ENCODE data around the gene ST7.

ST7 gene

GRCh38 chr7:117071551-117071950, 118.2 kb downstream of the ST7 start:
- no peaks in the 10 kb centered on the region for H3K4me1 ChIP-seq
- no peak for DNase-seq (ENCODE audit: low spot score in 2 of 2)
- in situ Hi-C loops (cut with MboI; ENCODE audit: low sequenced_read_pairs): no loop called here

DNA sequence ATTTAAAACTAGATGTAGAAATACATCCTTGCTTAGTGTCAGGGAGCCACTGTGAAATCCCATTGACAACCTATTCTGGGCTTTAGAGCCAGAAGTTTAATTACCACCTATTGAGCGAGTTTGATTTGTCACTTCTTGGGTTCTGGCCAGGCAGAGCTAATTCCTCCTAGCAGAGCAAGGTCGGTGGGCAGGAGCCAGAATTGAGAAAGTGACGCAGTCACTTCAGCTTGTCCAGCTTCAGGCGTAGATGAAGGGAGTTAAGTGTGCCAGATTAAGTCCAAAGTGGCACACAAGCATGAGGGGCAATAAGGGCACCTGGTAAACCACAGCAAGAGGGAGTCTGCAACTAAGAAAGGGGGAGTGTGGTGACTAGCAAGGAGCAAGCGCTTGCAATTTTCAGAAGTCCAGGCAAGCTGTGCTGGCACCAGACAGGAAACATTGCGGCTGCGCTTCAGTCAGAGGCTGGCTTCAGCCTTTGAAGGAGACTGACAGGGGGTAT, 119.4 kb downstream of the ST7 start:
- in situ Hi-C loops (cut with MboI; ENCODE audit: low sequenced_read_pairs): no loop called here
- no peaks in the 10 kb centered on the region for H3K36me3 ChIP-seq (replicated peaks)
- no peaks in the 10 kb centered on the region for H3K9me3 ChIP-seq
- H3K4me3 ChIP-seq: no peak overlapping the region
- DNase-seq (ENCODE audit: low spot score in 2 of 2): no peak
- H3K4me1 ChIP-seq: no peaks in the 10 kb centered on the region
- H3K27me3 ChIP-seq (ENCODE audit: low read depth): no peaks in the 10 kb centered on the region

More at GRCh38 chr7:117071551-117071950, 118.2 kb downstream of the ST7 start:
- no peaks in the 10 kb centered on the region for H3K27me3 ChIP-seq (ENCODE audit: low read depth)
- no peaks in the 10 kb centered on the region for H3K36me3 ChIP-seq (replicated peaks)
- no peaks in the 10 kb centered on the region for H3K9me3 ChIP-seq
- H3K4me3 ChIP-seq: no peak overlapping the region

GRCh38 chr7:117074378-117074777, 121.1 kb downstream of the ST7 start:
- H3K27me3 ChIP-seq (ENCODE audit: low read depth): no peaks in the 10 kb centered on the region
- in situ Hi-C loops (cut with MboI; ENCODE audit: low sequenced_read_pairs): no loop called here
- H3K36me3 ChIP-seq (replicated peaks): no peaks in the 10 kb centered on the region
- DNase-seq (ENCODE audit: low spot score in 2 of 2): no peak
- no peak overlapping the region for H3K4me3 ChIP-seq
- no peaks in the 10 kb centered on the region for H3K4me1 ChIP-seq
- H3K9me3 ChIP-seq: no peaks in the 10 kb centered on the region

- Histone ChIP-seq H3K4me1 (no peaks in the 10 kb centered on the region), H3K27me3 (ENCODE audit: low read depth) (no peaks in the 10 kb centered on the region), H3K4me3 (no peak overlapping the region), H3K9me3 (no peaks in the 10 kb centered on the region), H3K36me3 (replicated peaks) (no peaks in the 10 kb centered on the region)
- in situ Hi-C loops (cut with MboI; ENCODE audit: low sequenced_read_pairs): no loop called here
- no peak for DNase-seq (ENCODE audit: low spot score in 2 of 2)
These were observed 122.6 kb downstream of the ST7 start for GRCh38 chr7:117075934-117076333.

GRCh38 chr7:117076426-117076943, 123.2 kb downstream of the ST7 start:
- in situ Hi-C loops (cut with MboI; ENCODE audit: low sequenced_read_pairs): no loop called here
- Histone ChIP-seq H3K4me3 (no peak overlapping the region), H3K27me3 (ENCODE audit: low read depth) (no peaks in the 10 kb centered on the region), H3K36me3 (replicated peaks) (no peaks in the 10 kb centered on the region), H3K4me1 (no peaks in the 10 kb centered on the region), H3K9me3 (no peaks in the 10 kb centered on the region)
- no peak for DNase-seq (ENCODE audit: low spot score in 2 of 2)

DNA sequence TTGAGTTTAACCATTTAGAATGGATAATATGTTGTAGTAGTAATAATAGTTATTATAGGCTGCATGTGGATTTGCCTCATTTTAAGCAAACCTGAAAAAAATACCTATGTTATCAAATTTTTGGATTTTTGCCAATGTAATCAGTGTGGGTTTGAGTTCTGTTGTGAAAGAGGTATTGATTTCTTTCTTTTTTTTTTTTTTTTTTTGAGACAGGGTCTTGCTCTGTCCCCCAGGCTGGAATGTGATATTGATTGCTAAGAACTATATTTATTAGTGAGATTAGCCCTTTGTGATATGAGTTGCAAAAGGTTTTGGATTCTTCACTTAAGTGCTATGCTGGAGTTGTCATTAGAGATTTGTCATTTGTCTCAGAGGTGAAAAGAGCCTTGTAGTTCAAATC, 124.4 kb downstream of the ST7 start:
- no peaks in the 10 kb centered on the region for H3K4me1 ChIP-seq
- H3K4me3 ChIP-seq: no peak overlapping the region
- in situ Hi-C loops (cut with MboI; ENCODE audit: low sequenced_read_pairs): no loop called here
- no peaks in the 10 kb centered on the region for H3K9me3 ChIP-seq
- no peaks in the 10 kb centered on the region for H3K27me3 ChIP-seq (ENCODE audit: low read depth)
- no peak for DNase-seq (ENCODE audit: low spot score in 2 of 2)
- H3K36me3 ChIP-seq (replicated peaks): no peaks in the 10 kb centered on the region

- Histone ChIP-seq H3K27me3 (ENCODE audit: low read depth) (no peaks in the 10 kb centered on the region), H3K4me3 (no peak overlapping the region), H3K4me1 (no peaks in the 10 kb centered on the region), H3K36me3 (replicated peaks) (no peaks in the 10 kb centered on the region), H3K9me3 (no peaks in the 10 kb centered on the region)
- DNase-seq (ENCODE audit: low spot score in 2 of 2): no peak
- in situ Hi-C loops (cut with MboI; ENCODE audit: low sequenced_read_pairs): no loop called here
These were observed 129.3 kb downstream of the ST7 start for GRCh38 chr7:117082647-117083046.

- H3K36me3 ChIP-seq (replicated peaks): no peaks in the 10 kb centered on the region
- no peaks in the 10 kb centered on the region for H3K27me3 ChIP-seq (ENCODE audit: low read depth)
- in situ Hi-C loops (cut with MboI; ENCODE audit: low sequenced_read_pairs): no loop called here
- no peak overlapping the region for H3K4me3 ChIP-seq
- DNase-seq (ENCODE audit: low spot score in 2 of 2): no peak
- no peaks in the 10 kb centered on the region for H3K9me3 ChIP-seq
- H3K4me1 ChIP-seq: no peaks in the 10 kb centered on the region
These were observed 130.3 kb downstream of the ST7 start for GRCh38 chr7:117083648-117084047.

- no peak for DNase-seq (ENCODE audit: low spot score in 2 of 2)
These were observed 131.0 kb downstream of the ST7 start for GRCh38 chr7:117084286-117084685.

GRCh38 chr7:117085275-117085674, 132.0 kb downstream of the ST7 start:
- Histone ChIP-seq H3K9me3 (no peaks in the 10 kb centered on the region), H3K27me3 (ENCODE audit: low read depth) (no peaks in the 10 kb centered on the region), H3K36me3 (replicated peaks) (no peaks in the 10 kb centered on the region)

More at GRCh38 chr7:117084286-117084685, 131.0 kb downstream of the ST7 start:
- Histone ChIP-seq H3K9me3 (no peaks in the 10 kb centered on the region), H3K4me1 (no peaks in the 10 kb centered on the region), H3K36me3 (replicated peaks) (no peaks in the 10 kb centered on the region), H3K4me3 (no peak overlapping the region), H3K27me3 (ENCODE audit: low read depth) (no peaks in the 10 kb centered on the region)
- in situ Hi-C loops (cut with MboI; ENCODE audit: low sequenced_read_pairs): no loop called here

DNA sequence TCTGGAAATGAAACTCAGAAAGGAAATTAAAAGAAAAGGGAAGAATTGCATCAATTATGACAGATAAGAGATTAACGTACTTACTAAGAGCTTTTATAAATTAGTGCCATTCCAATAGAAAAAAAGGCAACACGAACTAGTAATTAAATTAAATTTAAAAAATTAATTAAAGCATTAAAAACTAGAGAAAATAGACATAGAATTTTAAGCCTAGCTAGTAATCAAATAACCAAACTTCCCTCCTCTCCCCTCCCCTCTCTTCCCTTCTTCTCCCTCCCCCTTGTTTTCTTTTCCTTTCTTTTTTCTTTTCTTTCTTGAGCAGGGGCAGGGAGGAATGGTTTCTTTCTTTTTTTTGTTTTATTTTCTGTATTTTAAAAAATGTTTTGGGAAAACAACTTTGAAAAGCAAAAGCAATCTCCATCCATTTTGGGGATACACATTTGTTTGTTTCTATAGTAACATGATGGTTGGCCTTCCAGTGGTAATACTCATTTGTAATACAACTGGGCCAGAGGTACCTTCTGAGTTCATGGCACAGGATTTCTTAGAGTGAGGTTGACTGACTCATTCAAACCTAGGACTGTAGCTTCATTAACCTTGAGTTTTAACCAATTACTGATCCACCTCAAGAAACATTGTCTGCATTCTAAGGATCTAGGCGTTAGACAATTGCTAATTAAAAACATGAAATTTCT, 132.6 kb downstream of the ST7 start:
- Histone ChIP-seq H3K9me3 (no peaks in the 10 kb centered on the region), H3K4me1 (no peaks in the 10 kb centered on the region), H3K4me3 (no peak overlapping the region), H3K36me3 (replicated peaks) (no peaks in the 10 kb centered on the region), H3K27me3 (ENCODE audit: low read depth) (no peaks in the 10 kb centered on the region)
- in situ Hi-C loops (cut with MboI; ENCODE audit: low sequenced_read_pairs): no loop called here
- DNase-seq (ENCODE audit: low spot score in 2 of 2): no peak

More at GRCh38 chr7:117085275-117085674, 132.0 kb downstream of the ST7 start:
- no peak for DNase-seq (ENCODE audit: low spot score in 2 of 2)
- in situ Hi-C loops (cut with MboI; ENCODE audit: low sequenced_read_pairs): no loop called here
- Histone ChIP-seq H3K4me1 (no peaks in the 10 kb centered on the region), H3K4me3 (no peak overlapping the region)

GRCh38 chr7:117086788-117087187, 133.5 kb downstream of the ST7 start:
- no peaks in the 10 kb centered on the region for H3K4me1 ChIP-seq
- H3K36me3 ChIP-seq (replicated peaks): no peaks in the 10 kb centered on the region
- no peaks in the 10 kb centered on the region for H3K27me3 ChIP-seq (ENCODE audit: low read depth)
- in situ Hi-C loops (cut with MboI; ENCODE audit: low sequenced_read_pairs): no loop called here
- no peak for DNase-seq (ENCODE audit: low spot score in 2 of 2)
- no peaks in the 10 kb centered on the region for H3K9me3 ChIP-seq
- H3K4me3 ChIP-seq: no peak overlapping the region

DNA sequence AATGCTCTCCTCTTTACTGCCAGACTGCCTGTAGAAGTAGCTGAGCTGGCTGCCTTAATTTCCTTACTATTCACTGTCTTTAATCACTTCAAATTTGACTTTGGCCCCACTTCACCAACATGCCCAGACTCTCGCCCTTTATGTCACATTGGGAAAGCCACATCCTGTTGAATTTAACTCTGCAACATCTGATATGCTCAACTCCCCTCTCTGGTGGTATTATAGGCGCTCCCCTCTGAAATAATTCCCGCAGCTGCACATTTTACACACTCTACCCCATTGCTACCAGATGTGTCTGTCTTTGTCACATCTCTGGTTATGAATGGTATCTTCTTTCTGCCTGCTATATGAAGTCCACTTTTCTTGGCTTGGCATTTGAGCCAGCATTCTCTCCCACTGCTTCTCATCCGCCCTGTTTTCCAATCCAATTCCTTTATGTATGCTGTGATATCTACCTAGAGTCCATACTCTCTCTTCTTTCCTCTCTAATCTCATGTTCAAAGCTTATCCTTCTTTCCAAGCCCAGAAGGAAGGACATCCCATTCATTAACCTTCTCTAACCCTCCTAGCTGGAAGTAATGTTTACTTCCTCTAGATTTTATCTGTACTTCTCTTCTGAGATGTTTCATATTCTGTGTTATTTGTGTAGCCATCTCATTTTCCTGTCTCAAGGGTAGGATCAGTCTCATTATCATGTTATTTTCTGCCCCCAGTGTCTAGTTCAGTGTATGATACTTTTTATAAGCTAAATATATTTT, 134.5 kb downstream of the ST7 start:
- in situ Hi-C loops (cut with MboI; ENCODE audit: low sequenced_read_pairs): no loop called here
- Histone ChIP-seq H3K4me1 (no peaks in the 10 kb centered on the region), H3K9me3 (no peaks in the 10 kb centered on the region), H3K36me3 (replicated peaks) (no peaks in the 10 kb centered on the region), H3K27me3 (ENCODE audit: low read depth) (no peaks in the 10 kb centered on the region), H3K4me3 (no peak overlapping the region)
- no peak for DNase-seq (ENCODE audit: low spot score in 2 of 2)

GRCh38 chr7:117088623-117089194, 135.4 kb downstream of the ST7 start:
- DNase-seq (ENCODE audit: low spot score in 2 of 2): no peak
- no peaks in the 10 kb centered on the region for H3K9me3 ChIP-seq
- H3K4me3 ChIP-seq: no peak overlapping the region
- in situ Hi-C loops (cut with MboI; ENCODE audit: low sequenced_read_pairs): no loop called here
- no peaks in the 10 kb centered on the region for H3K27me3 ChIP-seq (ENCODE audit: low read depth)
- H3K4me1 ChIP-seq: no peaks in the 10 kb centered on the region
- H3K36me3 ChIP-seq (replicated peaks): no peaks in the 10 kb centered on the region
